ENCODE data around the gene TAF4.

DNA sequence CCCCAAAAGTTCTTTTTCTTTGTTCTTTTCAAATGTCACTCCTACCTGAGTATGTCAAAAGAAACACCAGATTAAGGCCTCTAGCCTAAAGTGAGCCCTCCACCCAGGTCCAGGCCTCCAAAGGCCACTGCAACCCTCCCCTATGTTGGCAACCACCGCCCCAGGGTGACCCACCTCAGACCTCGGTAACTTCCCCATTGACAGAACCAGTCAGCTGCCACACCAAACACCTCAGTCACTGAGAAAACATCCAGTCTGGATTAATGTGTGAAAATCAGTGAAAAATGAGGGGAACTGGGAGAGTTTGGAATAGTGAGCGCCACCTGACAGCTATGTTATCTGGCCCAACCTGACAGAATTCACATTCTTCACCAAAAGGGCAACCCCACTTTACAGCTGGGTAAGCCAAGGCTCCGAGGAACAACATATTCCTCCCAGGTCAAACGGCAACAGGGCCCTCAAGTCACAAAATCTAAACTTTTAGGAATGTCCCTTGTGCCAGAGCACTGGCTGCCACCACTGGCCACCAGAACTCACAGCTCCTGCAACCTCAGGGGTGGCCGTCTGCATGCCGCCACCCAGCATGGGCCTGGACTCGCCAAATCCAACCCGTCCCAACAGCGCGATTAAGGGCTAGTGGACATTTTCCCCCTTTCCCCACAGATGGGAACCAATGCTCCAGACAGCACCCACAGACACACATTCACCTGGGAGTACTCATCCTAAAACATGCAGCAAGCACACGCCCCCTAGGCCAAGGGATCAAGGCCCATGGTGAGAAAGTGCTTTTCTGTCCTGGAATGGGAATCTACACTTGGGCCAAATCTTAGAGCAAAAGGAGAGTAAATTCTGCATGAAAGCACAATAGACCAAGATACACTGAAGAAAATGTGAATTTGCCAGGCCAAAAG is 4.8 kb downstream of the TAF4 start:
- TF ChIP-seq, protein P1, sequence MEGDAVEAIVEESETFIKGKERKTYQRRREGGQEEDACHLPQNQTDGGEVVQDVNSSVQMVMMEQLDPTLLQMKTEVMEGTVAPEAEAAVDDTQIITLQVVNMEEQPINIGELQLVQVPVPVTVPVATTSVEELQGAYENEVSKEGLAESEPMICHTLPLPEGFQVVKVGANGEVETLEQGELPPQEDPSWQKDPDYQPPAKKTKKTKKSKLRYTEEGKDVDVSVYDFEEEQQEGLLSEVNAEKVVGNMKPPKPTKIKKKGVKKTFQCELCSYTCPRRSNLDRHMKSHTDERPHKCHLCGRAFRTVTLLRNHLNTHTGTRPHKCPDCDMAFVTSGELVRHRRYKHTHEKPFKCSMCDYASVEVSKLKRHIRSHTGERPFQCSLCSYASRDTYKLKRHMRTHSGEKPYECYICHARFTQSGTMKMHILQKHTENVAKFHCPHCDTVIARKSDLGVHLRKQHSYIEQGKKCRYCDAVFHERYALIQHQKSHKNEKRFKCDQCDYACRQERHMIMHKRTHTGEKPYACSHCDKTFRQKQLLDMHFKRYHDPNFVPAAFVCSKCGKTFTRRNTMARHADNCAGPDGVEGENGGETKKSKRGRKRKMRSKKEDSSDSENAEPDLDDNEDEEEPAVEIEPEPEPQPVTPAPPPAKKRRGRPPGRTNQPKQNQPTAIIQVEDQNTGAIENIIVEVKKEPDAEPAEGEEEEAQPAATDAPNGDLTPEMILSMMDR (IDR thresholded peaks at IDR 0.05; ENCODE audit: insufficient read depth, low read length, poor library complexity, severe bottlenecking), result no peak
- no peak for TF ChIP-seq EZH2phosphoT487 (conservative IDR thresholded peaks at IDR 0.05; ENCODE audit: low read length)
